GM13976 (cell line): ENCODE data around the gene HMCES.

Experiments used
- DNase-seq: peaks from one replicate; pipeline ENCODE4 v3.0.0; 2012; ENCODE audit warnings: low spot score
- in situ Hi-C: fragments of 300-500 bp; cut with MboI; formaldehyde crosslinking; loops from one replicate; pipeline ENCODE4 v1.12.0; 2022; ENCODE audit warnings: low sequenced_read_pairs, mixed read lengths, inconsistent platforms; ENCODE audit not compliant: unreplicated experiment
- TF ChIP-seq, protein P1 (sequence below): IDR thresholded peaks from 2 replicates; pipeline ENCODE4 v1.5.1; 2012; ENCODE audit warnings: borderline replicate concordance, mild to moderate bottlenecking; ENCODE audit not compliant: insufficient read depth; ENCODE audit errors: extremely low read depth, missing control alignments, control extremely low read depth

HMCES gene

DNA sequence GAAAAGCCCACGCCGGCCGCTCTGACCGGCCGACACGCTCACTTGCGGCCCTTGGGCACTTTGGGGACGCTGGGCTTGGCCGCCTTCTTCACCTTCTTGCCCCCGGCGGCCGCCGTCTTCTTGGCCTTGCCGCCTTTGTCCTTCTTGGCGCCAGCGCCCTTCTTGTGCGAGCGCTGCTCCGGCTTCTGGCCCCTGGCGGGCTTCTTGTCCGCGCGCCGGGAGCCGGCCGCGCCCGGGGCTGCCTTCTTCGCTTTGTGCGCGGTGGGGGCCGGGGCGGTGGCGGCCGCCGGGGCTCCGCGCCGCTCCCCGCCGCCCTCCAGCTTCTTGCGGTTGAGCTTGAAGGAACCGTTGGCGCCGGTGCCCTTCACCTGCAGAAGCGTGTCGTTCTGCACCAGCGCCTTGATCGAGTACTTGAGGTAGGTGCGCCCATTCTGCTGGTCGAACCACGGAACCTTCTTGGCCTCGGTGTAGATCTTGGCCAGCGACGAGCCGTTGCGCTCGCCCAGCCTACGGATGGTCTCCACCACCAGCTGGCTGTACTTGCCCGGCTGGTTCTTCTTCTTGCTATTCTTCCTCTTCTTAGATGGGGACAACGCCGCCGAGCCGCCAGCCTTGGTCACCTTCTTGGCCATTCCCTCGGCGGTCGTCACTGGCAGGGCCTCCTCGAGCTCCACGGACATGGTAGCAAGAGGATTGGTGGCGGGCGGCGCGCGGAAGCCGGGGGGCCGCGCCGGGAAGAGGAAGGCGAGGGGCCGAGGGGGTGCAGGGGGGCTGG is 36.7 kb downstream of the HMCES start:
- in situ Hi-C loops, result no loop called here
- DNase-seq, result no peak
- TF ChIP-seq, protein P1, sequence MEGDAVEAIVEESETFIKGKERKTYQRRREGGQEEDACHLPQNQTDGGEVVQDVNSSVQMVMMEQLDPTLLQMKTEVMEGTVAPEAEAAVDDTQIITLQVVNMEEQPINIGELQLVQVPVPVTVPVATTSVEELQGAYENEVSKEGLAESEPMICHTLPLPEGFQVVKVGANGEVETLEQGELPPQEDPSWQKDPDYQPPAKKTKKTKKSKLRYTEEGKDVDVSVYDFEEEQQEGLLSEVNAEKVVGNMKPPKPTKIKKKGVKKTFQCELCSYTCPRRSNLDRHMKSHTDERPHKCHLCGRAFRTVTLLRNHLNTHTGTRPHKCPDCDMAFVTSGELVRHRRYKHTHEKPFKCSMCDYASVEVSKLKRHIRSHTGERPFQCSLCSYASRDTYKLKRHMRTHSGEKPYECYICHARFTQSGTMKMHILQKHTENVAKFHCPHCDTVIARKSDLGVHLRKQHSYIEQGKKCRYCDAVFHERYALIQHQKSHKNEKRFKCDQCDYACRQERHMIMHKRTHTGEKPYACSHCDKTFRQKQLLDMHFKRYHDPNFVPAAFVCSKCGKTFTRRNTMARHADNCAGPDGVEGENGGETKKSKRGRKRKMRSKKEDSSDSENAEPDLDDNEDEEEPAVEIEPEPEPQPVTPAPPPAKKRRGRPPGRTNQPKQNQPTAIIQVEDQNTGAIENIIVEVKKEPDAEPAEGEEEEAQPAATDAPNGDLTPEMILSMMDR, result no peak

DNA sequence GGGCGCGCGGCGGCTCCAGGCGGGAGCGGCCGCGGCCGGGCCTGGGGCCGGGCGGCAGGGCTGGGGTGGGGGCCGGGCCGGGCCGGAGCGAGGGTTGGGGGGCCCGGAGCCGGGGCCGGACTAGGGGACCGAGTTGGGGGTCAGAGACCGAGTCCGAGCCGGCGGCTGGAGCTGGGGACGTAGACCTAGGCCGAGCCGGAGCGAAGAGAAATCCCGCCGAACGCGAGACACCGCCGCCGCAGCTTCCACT is 37.3 kb downstream of the HMCES start:
- no peak for DNase-seq
- TF ChIP-seq, protein P1, result no peak
- in situ Hi-C loops, result no loop called here

DNA sequence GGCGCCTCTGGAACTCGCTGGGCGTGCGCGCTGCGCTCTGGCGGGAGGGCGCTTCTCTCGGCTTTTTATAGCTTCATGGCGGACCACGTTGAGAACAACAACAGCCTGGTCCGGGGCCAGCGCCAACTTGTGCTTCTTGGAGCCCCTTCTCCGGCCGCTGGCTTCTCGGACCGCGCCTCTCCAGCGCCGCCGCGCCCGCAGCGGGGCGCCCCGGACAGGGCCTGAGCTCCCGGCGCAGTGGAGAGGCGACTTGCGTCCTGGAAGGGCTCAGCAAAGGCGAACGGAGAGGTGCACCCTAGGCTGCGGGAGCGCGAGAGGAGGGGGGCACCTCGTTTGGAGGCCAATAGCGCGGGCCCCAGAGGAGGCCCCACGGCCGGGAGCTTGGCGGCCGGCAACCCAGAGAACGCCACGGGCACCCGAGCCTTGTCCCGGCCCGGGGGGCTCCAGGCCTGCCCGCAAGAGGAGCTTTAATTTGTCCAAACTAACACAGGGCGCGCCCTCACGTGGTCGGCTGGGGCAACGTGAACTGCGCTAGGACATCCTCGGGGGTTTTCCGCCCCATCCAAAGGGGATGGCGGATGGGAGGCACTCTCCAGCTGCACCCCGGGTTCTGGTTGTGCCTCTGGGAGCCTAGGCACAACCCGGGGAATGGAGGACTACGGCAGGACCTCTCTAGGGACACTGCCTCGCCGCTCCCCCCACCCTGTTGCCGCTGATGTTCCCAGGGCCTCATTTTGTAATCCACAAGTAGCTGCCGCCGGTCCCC is 37.8 kb downstream of the HMCES start:
- peak; percentile 88 for DNase-seq
- TF ChIP-seq, protein P1, result peak; percentile 83
- in situ Hi-C loops, result no loop called here

DNA sequence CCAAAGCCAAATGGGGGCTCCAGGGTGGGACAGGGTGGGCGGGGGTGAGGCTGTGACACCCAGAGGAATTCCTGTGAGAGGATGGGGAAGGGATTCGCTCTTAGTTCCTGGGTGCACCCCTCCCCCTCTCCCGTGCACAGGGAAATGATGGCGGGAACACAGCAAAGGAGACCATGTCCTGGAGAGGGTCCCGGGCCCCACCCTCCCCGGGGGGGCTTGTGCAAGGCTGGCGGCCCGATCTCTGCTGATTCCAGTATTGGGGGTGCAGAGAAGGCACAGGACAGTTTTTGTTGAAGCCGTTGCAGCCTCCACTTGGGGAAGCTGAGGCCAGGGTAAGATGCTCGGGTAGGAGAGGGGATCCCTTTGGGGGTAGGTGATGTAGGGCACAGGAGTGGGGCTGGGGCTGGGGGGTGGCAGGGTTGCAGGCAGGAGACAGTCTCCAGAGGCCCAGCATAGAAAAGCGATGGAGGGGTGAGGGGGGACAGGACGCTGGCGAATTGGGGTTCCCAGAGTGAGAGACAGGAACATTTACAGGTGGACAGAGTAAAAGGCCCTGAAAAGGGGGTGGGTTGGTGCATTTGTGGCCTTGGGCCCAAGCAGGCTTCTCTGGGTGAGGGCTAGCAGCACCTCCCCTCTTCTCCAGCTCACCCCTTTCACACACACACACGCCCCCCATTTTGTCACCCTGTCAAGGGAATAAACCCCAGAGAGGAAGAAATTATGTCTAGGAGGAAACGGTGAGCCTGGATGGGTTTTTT is 38.5 kb downstream of the HMCES start:
- in situ Hi-C loops, result no loop called here
- TF ChIP-seq, protein P1, result no peak
- DNase-seq, result no peak

DNA sequence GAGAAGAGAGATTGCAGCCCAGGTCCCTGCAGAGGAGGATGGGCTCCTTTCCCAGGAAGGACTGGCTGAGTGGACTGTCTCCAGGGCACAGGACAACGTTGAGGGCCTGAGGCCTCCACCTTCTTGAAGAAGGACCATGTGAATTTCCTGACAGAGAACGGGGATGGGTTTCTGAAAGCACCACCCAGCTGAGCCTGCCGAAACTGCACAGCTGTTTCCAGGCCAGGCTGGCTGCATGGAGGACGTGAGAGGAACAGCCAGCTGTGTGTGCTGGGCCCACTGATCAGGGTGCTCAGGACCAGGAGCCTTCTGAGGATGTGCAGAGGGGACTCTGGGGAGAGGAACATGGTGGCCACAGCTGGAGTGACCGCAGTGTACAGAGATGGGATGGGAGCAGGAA is 39.2 kb downstream of the HMCES start:
- in situ Hi-C loops, result no loop called here
- TF ChIP-seq, protein P1, result no peak
- DNase-seq, result no peak

DNA sequence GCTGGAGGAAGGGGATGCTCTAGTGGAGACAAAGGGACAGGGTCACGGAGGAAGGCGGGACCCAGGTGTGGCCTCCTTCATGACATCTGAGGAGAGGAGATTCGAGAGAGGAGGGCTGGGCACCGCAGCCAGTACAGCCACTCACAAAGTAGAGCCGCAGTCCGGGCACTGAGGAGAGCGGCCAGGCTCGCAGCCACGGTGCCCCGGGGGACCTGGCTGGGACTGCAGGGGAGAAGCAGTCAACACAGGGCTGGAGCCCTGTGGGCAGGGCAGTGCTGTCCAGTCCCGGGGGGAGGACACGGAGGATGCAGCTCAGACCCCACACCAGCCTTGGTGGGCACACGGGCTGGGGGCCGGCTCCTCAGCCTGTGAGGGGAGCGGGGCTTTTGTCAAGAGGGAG is 40.3 kb downstream of the HMCES start:
- in situ Hi-C loops, result no loop called here
- no peak for DNase-seq

More for the DNA sequence above, 40.3 kb downstream of the HMCES start:
- TF ChIP-seq, protein P1, result no peak
